NCI-H2029 treated with DMSO at 0.1 percent for 48 hours (cell line): ENCODE results near the gene DNMT3L.
"Not testable (repeated sequence)": the region's sequence is repeated elsewhere in the genome, so short reads cannot be mapped to it uniquely, and the experiment has no call there.

Source experiments
- DNase-seq: peaks from one replicate; lab custom pipeline; 2025; lab: John Stamatoyannopoulos, UW

Gene DNMT3L

GRCh38 chr21:44261675-44262295, at the start of gene DNMT3L:
Gene DNMT3L (minus strand): TSS chr21:44261897. CDS start chr21:44261259, 638 bp downstream.
- no peak for DNase-seq

GRCh38 chr21:44310628-44311507, 49.2 kb upstream of the DNMT3L start:
- DNase-seq: no peak

GRCh38 chr21:44306936-44307704, 45.4 kb upstream of the DNMT3L start:
- no peak for DNase-seq

- no peak for DNase-seq
Measured at GRCh38 chr21:44305691-44306090, 44.0 kb upstream of the DNMT3L start.

- no peak for DNase-seq
Measured at GRCh38 chr21:44304877-44305293, 43.2 kb upstream of the DNMT3L start.

- DNase-seq: no peak
Measured at GRCh38 chr21:44304011-44304616, 42.4 kb upstream of the DNMT3L start.

- no peak for DNase-seq
Measured at GRCh38 chr21:44303490-44303981, 41.8 kb upstream of the DNMT3L start.

- DNase-seq: not testable (repeated sequence)
Measured at GRCh38 chr21:44302573-44303401, 41.1 kb upstream of the DNMT3L start.

GRCh38 chr21:44301961-44302406, 40.3 kb upstream of the DNMT3L start:
- no peak for DNase-seq

- no peak for DNase-seq
Measured at GRCh38 chr21:44301141-44301540, 39.4 kb upstream of the DNMT3L start.

- DNase-seq: no peak
Measured at GRCh38 chr21:44300262-44300959, 38.7 kb upstream of the DNMT3L start.

- no peak for DNase-seq
Measured at GRCh38 chr21:44299458-44300261, 38.0 kb upstream of the DNMT3L start, which contains the start of gene PFKL. Gene PFKL (plus strand): TSS chr21:44300053. CDS start chr21:44300106, 53 bp downstream.

GRCh38 chr21:44299085-44299457, 37.4 kb upstream of the DNMT3L start:
- no peak for DNase-seq

GRCh38 chr21:44298301-44298700, 36.6 kb upstream of the DNMT3L start:
- DNase-seq: no peak

GRCh38 chr21:44297525-44298290, 36.0 kb upstream of the DNMT3L start:
- DNase-seq: peak; percentile 35

GRCh38 chr21:44296916-44297315, 35.2 kb upstream of the DNMT3L start:
- no peak for DNase-seq

GRCh38 chr21:44296103-44296519, 34.4 kb upstream of the DNMT3L start:
- DNase-seq: no peak

GRCh38 chr21:44295646-44296045, 33.9 kb upstream of the DNMT3L start:
- no peak for DNase-seq

GRCh38 chr21:44295163-44295573, 33.5 kb upstream of the DNMT3L start:
- DNase-seq: no peak
